Skeletal muscle cell (primary cell): Measurements from ENCODE around the gene AP3B2.

Source experiments
- DNase-seq: peaks from one replicate; pipeline ENCODE4 v3.0.0-alpha.2; 2010; ENCODE audit warnings: low read depth
- H3K4me3 ChIP-seq: 2 replicates; pipeline ENCODE4 v1.5.1; 2011; ENCODE audit warnings: low read depth, mild to moderate bottlenecking, control low read depth, low read length, moderate library complexity

AP3B2 gene

DNA sequence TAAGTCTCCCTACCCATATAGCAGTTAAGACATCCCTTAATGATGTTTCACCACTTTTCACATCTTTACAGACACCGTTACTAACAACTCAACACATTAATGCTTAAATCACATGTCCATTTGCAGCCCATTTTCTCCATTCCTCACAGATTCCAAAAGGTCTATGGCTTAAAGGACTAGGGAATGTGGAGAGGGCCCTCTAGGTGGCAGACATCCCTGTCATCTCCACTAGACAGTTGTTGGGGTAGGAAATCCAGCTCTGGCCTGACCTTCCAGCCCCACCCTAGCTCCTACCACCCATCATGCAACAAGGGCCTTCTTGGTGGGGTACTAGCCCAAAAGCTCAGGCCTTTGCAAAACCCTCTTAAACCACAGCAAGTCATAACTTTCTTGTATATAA lies 87.7 kb downstream of the AP3B2 start:
- no peak for DNase-seq
- H3K4me3 ChIP-seq: no peak overlapping the region

DNA sequence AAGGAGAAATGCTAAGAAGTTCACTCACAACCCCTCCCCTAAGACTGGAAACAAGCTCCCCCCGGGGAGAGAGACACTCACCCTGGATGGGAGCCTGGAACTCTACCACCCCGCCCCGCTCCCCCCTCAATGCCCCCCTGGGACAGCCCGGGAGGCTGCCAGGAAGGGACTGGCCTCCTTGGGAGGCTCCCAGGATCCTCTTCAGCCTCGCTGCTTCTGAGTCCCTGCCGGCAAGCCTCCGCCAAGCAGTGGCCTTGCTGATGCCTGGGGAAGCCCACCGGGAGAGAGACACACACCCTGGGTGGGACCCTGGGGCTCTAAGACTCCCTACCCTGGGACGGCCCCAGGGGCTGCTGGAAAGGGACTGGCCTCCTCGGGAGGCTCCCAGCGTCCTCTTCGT lies 95.9 kb downstream of the AP3B2 start:
- no peak for DNase-seq
- H3K4me3 ChIP-seq: no peak overlapping the region

DNA sequence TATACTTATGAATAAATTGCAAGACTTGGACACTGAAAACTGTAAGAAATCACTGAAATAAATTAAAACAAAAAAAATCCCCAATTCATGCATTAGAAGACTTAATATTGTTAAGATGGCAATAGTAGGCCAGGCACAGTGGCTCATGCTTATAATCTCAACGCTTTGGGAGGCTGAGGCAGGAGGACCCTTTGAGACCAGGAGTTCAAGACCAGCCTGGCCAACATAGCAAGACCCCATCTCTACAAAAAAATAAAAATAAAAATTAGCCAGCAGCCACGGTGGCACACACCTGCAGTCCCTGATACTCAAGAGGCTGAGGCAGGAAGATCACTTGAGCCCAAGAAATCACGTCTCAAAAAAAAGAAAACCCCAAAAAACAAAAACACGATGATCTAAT lies 98.3 kb downstream of the AP3B2 start:
- DNase-seq: no peak
- H3K4me3 ChIP-seq: no peak overlapping the region
